Measurements from ENCODE around the gene CDK14. TPM values are rescaled to one million over a fixed set of nuclear protein-coding genes. Genes with fewer than 3 reads are reported as not detected.

The CDK14 gene
- total and polyA plus RNA-seq, 2 of the 8 experiments (the other 6 are each of a cell fraction or from before 2014, with no cell fraction given): 5.5 to 47.3 TPM

DNA sequence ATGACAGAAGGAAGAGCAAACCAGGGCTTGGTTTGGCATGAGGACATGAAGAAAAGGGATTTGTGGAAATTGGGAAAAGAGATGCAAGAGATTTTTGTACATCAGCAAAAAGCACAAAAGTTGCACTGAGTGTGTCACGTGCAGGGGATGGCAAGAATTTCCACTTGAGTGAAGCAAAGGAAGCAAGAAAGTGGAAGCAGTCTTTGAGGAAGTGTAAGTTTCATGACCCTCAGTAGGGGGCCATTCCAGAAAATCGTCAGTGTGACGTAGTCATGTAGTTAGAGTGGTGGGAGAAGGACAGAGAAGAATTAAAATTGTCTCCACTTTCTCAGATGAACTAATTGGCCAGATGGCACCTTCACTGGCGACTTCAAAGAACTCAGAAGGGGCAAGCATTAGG, 544.9 kb downstream of the CDK14 start (continued):
- no peak for TF ChIP-seq RNF2 (IDR thresholded peaks at IDR 0.05; ENCODE audit: borderline replicate concordance, low read depth, low read length, missing control alignments, poor library complexity, severe bottlenecking)
- TF ChIP-seq GABPA (IDR thresholded peaks at IDR 0.05; ENCODE audit: borderline replicate concordance, insufficient read depth, low read length): no peak
- TF ChIP-seq SIRT6 (IDR thresholded peaks at IDR 0.05; ENCODE audit: low read length): no peak
- no peak for TF ChIP-seq TAF1 (IDR thresholded peaks at IDR 0.05; ENCODE audit: low read depth, low read length)
- no peak for TF ChIP-seq RXRA (IDR thresholded peaks at IDR 0.05; ENCODE audit: insufficient read depth, low read depth, low read length)
- no peak for TF ChIP-seq BACH1 (IDR thresholded peaks at IDR 0.05; ENCODE audit: low read length)
- TF ChIP-seq ATF2 (IDR thresholded peaks at IDR 0.05; ENCODE audit: low read length): no peak
